GM19372 (cell line): ENCODE results near the gene MARCOL.

ENCODE experiments used
- ATAC-seq: cut with Tn5 transposase; IDR thresholded peaks from one replicate; pipeline ENCODE4 v1.9.1; 2021; ENCODE audit warnings: mild to moderate bottlenecking, low read depth, moderate library complexity; ENCODE audit not compliant: unreplicated experiment

MARCOL gene

GRCh38 chr5:148238418-148238794 lies at the start of gene MARCOL:
Gene MARCOL, plus strand, starts transcription at chr5:148238525. Its CDS starts 73 bp downstream, at chr5:148238598.
- no peak for ATAC-seq

- no peak for ATAC-seq
Measured at GRCh38 chr5:148191010-148191409, 47.3 kb upstream of the MARCOL start.

- no peak for ATAC-seq
Measured at GRCh38 chr5:148193202-148193601, 45.1 kb upstream of the MARCOL start.

- no peak for ATAC-seq
Measured at GRCh38 chr5:148201151-148201550, 37.2 kb upstream of the MARCOL start.

GRCh38 chr5:148202531-148203203 lies 35.7 kb upstream of the MARCOL start, which contains the start of gene SPINK6:
Gene SPINK6, plus strand, starts transcription at chr5:148203042. Its CDS starts 55 bp downstream, at chr5:148203097.
- no peak for ATAC-seq

- ATAC-seq: no peak
Measured at GRCh38 chr5:148205044-148205806, 33.1 kb upstream of the MARCOL start.

- no peak for ATAC-seq
Measured at GRCh38 chr5:148205865-148206264, 32.5 kb upstream of the MARCOL start.

- ATAC-seq: no peak
Measured at GRCh38 chr5:148206620-148207019, 31.7 kb upstream of the MARCOL start.

- no peak for ATAC-seq
Measured at GRCh38 chr5:148208226-148208625, 30.1 kb upstream of the MARCOL start.

GRCh38 chr5:148209151-148209770 lies 29.1 kb upstream of the MARCOL start:
- ATAC-seq: no peak

- no peak for ATAC-seq
Measured at GRCh38 chr5:148214665-148215185, 23.6 kb upstream of the MARCOL start.

- no peak for ATAC-seq
Measured at GRCh38 chr5:148221508-148221907, 16.8 kb upstream of the MARCOL start.

GRCh38 chr5:148224117-148224742 lies 14.1 kb upstream of the MARCOL start:
- ATAC-seq: no peak

GRCh38 chr5:148228392-148228984 lies 9.8 kb upstream of the MARCOL start:
- ATAC-seq: no peak

GRCh38 chr5:148229840-148230239 lies 8.5 kb upstream of the MARCOL start:
- ATAC-seq: no peak

- ATAC-seq: no peak
Measured at GRCh38 chr5:148230240-148230639, 8.1 kb upstream of the MARCOL start.

GRCh38 chr5:148237785-148238417 lies 424 bp upstream of the MARCOL start:
- no peak for ATAC-seq

- ATAC-seq: no peak
Measured at GRCh38 chr5:148248894-148249293, 10.6 kb downstream of the MARCOL start.

GRCh38 chr5:148255456-148255855 lies 17.1 kb downstream of the MARCOL start:
- no peak for ATAC-seq

- no peak for ATAC-seq
Measured at GRCh38 chr5:148259288-148259687, 21.0 kb downstream of the MARCOL start.
